ENCODE results near the gene DVL2.

- no peak for TF ChIP-seq ZFY (CRISPR knock-in tag; IDR thresholded peaks at IDR 0.05)
- no peak for TF ChIP-seq FLYWCH1 (CRISPR knock-in tag; IDR thresholded peaks at IDR 0.05)
- no peak for TF ChIP-seq HMG20A (CRISPR knock-in tag; IDR thresholded peaks at IDR 0.05; ENCODE audit: borderline replicate concordance)
- no peak for TF ChIP-seq ZNF274 (CRISPR knock-in tag; IDR thresholded peaks at IDR 0.05)
- no peak for TF ChIP-seq ELF1 (CRISPR knock-in tag; IDR thresholded peaks at IDR 0.05)
- TF ChIP-seq ZNF678 (CRISPR knock-in tag; IDR thresholded peaks at IDR 0.05), result no peak
- no peak for TF ChIP-seq NONO (IDR thresholded peaks at IDR 0.05)
- no peak for TF ChIP-seq NONO (CRISPR knock-in tag; conservative IDR thresholded peaks at IDR 0.05)
- TF ChIP-seq PHF5A (CRISPR knock-in tag; IDR thresholded peaks at IDR 0.05; ENCODE audit: low read depth, unreplicated experiment), result no peak
These were observed 6.1 kb upstream of the DVL2 start for GRCh38 chr17:7240375-7240774.

Data from HepG2 (cell line).